Measurements from ENCODE around the gene NUDT6.

- no peak for TF ChIP-seq CTCF (IDR thresholded peaks at IDR 0.05)
- no peak for TF ChIP-seq POLR2A (IDR thresholded peaks at IDR 0.05)
Measured at GRCh38 chr4:122896270-122896669, 26.1 kb downstream of the NUDT6 start.

Data from lower leg skin (tissue), 3 donors.